ENCODE results near the gene SLC34A1. TPM values are rescaled to one million over a fixed set of nuclear protein-coding genes. Genes with fewer than 3 reads are reported as not detected.

Gene SLC34A1
- total and polyA plus RNA-seq, 2 donors (not counting 1 experiment from before 2014, with no cell fraction given): 0.06 TPM; not detected in 1

GRCh38 chr5:177431317-177432142 lies 47.3 kb downstream of the SLC34A1 start:
- intact Hi-C loops (cut with micrococcal nuclease): loop anchor here (1.0 kb wide), 3 partner anchors 15 to 27 kb away; partner anchors contain the start of gene PRR7

More at GRCh38 chr5:177431317-177432142, 47.3 kb downstream of the SLC34A1 start:
- Mint-ChIP-seq H3K4me3 (peak overlapping the region; percentile 94), H3K4me1 (peaks cover 65% of the 10 kb centered on the region), H3K9me3 (ENCODE audit: insufficient read depth) (no peaks in the 10 kb centered on the region), H3K27me3 (no peaks in the 10 kb centered on the region), H3K27ac (peak overlapping the region; percentile 97)
- peaks cover 0 to 78% of the 10 kb centered on the region in 2 experiments for H3K36me3 ChIP-seq (replicated peaks in 1 of 2; ENCODE audit: control extremely low read depth in 1 of 2, control insufficient read depth in 1 of 2, extremely low read depth in 1 of 2, insufficient read depth in 2 of 2, low read length in 1 of 2)
- WGBS (ENCODE audit: insufficient coverage): 3% methylated on average over 27 of the region's 29 CpGs
- peak overlapping the region; percentile 92 to 96 for H3K27ac ChIP-seq (ENCODE audit: low read length in 2 of 2)
- DNase-seq (peak; percentile 95), ATAC-seq (ENCODE audit: low read depth) (peak; percentile 61)
- peak overlapping the region; percentile 90 for H3K4me2 ChIP-seq (replicated peaks; ENCODE audit: low read depth, low read length, poor library complexity, severe bottlenecking)
- peaks cover 88% of the 10 kb centered on the region for H4K20me1 ChIP-seq (ENCODE audit: control insufficient read depth, insufficient read depth, low read length, poor library complexity, severe bottlenecking)
- H2AFZ ChIP-seq (ENCODE audit: insufficient read depth, low read depth, low read length, poor library complexity, severe bottlenecking): no peak overlapping the region
- no peaks in the 10 kb centered on the region for H3K9me3 ChIP-seq (ENCODE audit: control extremely low read depth in 1 of 3, control insufficient read depth in 2 of 3, insufficient read depth in 1 of 3, low read length in 2 of 3)
- H3K79me2 ChIP-seq (ENCODE audit: control insufficient read depth, insufficient read depth, low read length): peaks cover 76% of the 10 kb centered on the region
- TF ChIP-seq EZH2 (IDR thresholded peaks at IDR 0.05; ENCODE audit: borderline replicate concordance, insufficient read depth, low read depth, low read length, poor library complexity, severe bottlenecking) (no peak), CTCF (IDR thresholded peaks at IDR 0.05) (no peak)
- H3K4me1 ChIP-seq (ENCODE audit: control insufficient read depth in 2 of 2, insufficient read depth in 2 of 2, low read length in 2 of 2): peaks cover 63 to 83% of the 10 kb centered on the region in 2 donors
- H3K4me3 ChIP-seq (ENCODE audit: control extremely low read depth in 1 of 5, extremely low read depth in 1 of 5, insufficient read depth in 1 of 5, low read depth in 2 of 5, low read length in 4 of 5): peak overlapping the region in 4 of 5 experiments; percentile 29 to 35 (median 32)
- ChIA-PET CTCF (interaction anchor here (0.5 to 12.4 kb wide), 13 partner anchors 9 to 686 kb away, joined by 3 to 152 read pairs (median 5); partner anchors contain the start of gene PRR7), POLR2A (interaction anchor here (0.6 to 6.8 kb wide), 12 partner anchors 14 to 895 kb away, joined by 3 to 103 read pairs (median 4); partner anchors contain the start of genes LMAN2, PDLIM7, PRR7 and RGS14)
- peak overlapping the region; percentile 43 for H3K9ac ChIP-seq (ENCODE audit: low read length)
- no peaks in the 10 kb centered on the region for H3K27me3 ChIP-seq (replicated peaks in 1 of 4; ENCODE audit: control extremely low read depth in 1 of 4, control insufficient read depth in 3 of 4, insufficient read depth in 4 of 4, low read length in 3 of 4)
